ENCODE measurements around the gene SYTL1. TPM values are rescaled to one million over a fixed set of nuclear protein-coding genes. Genes with fewer than 3 reads are reported as not detected.

SYTL1 gene
- total RNA-seq, 4 donors from 2014 or later: 5.2 to 9.2 (median 6.9) TPM

- Histone ChIP-seq H3K9me3 (no peaks in the 10 kb centered on the region), H3K4me1 (peaks cover 0 to 15% (median 9%) of the 10 kb centered on the region in 4 donors), H3K36me3 (peaks cover 0 to 4% (median 2%) of the 10 kb centered on the region in 4 donors), H3K27ac (no peak overlapping the region), H3K4me3 (no peak overlapping the region), H3K27me3 (no peaks in the 10 kb centered on the region)
- intact Hi-C loops (cut with DNase I; ENCODE audit: low total_unique reads): no loop called here
- WGBS, 2 donors (ENCODE audit: low coverage in 1 of 2): 90 to 100% methylated on average over 1 to 6 of the region's 6 CpGs
- no peak for DNase-seq
- in situ Hi-C loops (cut with MboI; ENCODE audit: low pct_ligation_motif_present in 1 of 4, low pct_unique_long_range_greater_than_20kb in 1 of 4, low sequenced_read_pairs in 3 of 4): no loop called here
- TF ChIP-seq EP300 (IDR thresholded peaks at IDR 0.05; ENCODE audit: low read depth) (no peak), POLR2AphosphoS5 (IDR thresholded peaks at IDR 0.05) (no peak), CTCF (IDR thresholded peaks at IDR 0.05) (no peak), POLR2A (IDR thresholded peaks at IDR 0.05) (no peak)
Measured at GRCh38 chr1:27338751-27339150, 3.1 kb upstream of the SYTL1 start.

- Histone ChIP-seq H3K27ac (no peak overlapping the region), H3K4me1 (peaks cover 0 to 15% (median 9%) of the 10 kb centered on the region in 4 donors), H3K36me3 (peaks cover 0 to 4% (median under 1%) of the 10 kb centered on the region in 4 donors), H3K27me3 (no peaks in the 10 kb centered on the region), H3K9me3 (no peaks in the 10 kb centered on the region), H3K4me3 (no peak overlapping the region)
- WGBS, 2 donors (ENCODE audit: low coverage in 1 of 2): 73 to 78% methylated on average over 3 to 5 of the region's 5 CpGs
- TF ChIP-seq EP300 (IDR thresholded peaks at IDR 0.05; ENCODE audit: low read depth) (no peak), POLR2A (IDR thresholded peaks at IDR 0.05) (no peak), POLR2AphosphoS5 (IDR thresholded peaks at IDR 0.05) (no peak), CTCF (IDR thresholded peaks at IDR 0.05) (no peak)
- intact Hi-C loops (cut with DNase I; ENCODE audit: low total_unique reads) (no loop called here), in situ Hi-C loops (cut with MboI; ENCODE audit: low pct_ligation_motif_present in 1 of 4, low pct_unique_long_range_greater_than_20kb in 1 of 4, low sequenced_read_pairs in 3 of 4) (no loop called here)
- DNase-seq: no peak
Measured at GRCh38 chr1:27339213-27339612, 2.6 kb upstream of the SYTL1 start.

GRCh38 chr1:27342391-27342777 lies 562 bp downstream of the SYTL1 start:
- DNase-seq: no peak
- Histone ChIP-seq H3K36me3 (no peaks in the 10 kb centered on the region), H3K27me3 (no peaks in the 10 kb centered on the region), H3K4me3 (peak overlapping the region in 3 of 4 donors; percentile 25 to 37 (median 30)), H3K9me3 (no peaks in the 10 kb centered on the region), H3K27ac (peak overlapping the region; percentile 65 to 70 (median 67)), H3K4me1 (peaks cover 0 to 15% (median 9%) of the 10 kb centered on the region in 4 donors)
- intact Hi-C loops (cut with DNase I; ENCODE audit: low total_unique reads) (no loop called here), in situ Hi-C loops (cut with MboI; ENCODE audit: low pct_ligation_motif_present in 1 of 4, low pct_unique_long_range_greater_than_20kb in 1 of 4, low sequenced_read_pairs in 3 of 4) (no loop called here)
- WGBS, 2 donors (ENCODE audit: low coverage in 1 of 2): 58 to 100% methylated on average over 1 to 6 of the region's 8 CpGs
- no peak for TF ChIP-seq EP300 (IDR thresholded peaks at IDR 0.05; ENCODE audit: low read depth)
- TF ChIP-seq POLR2AphosphoS5 (IDR thresholded peaks at IDR 0.05): no peak
- no peak for TF ChIP-seq POLR2A (IDR thresholded peaks at IDR 0.05)
- TF ChIP-seq CTCF (IDR thresholded peaks at IDR 0.05): no peak

GRCh38 chr1:27342778-27343638 lies 1.2 kb downstream of the SYTL1 start:
- H3K4me1 ChIP-seq: peaks cover 0 to 15% (median 9%) of the 10 kb centered on the region in 4 donors
- H3K27ac ChIP-seq: peak overlapping the region; percentile 65 to 70 (median 67)
- H3K27me3 ChIP-seq: no peaks in the 10 kb centered on the region
- peak overlapping the region in 2 of 4 donors; percentile 30 to 37 for H3K4me3 ChIP-seq
- in situ Hi-C loops (cut with MboI; ENCODE audit: low pct_ligation_motif_present in 1 of 4, low pct_unique_long_range_greater_than_20kb in 1 of 4, low sequenced_read_pairs in 3 of 4): no loop called here
- TF ChIP-seq POLR2A (IDR thresholded peaks at IDR 0.05) (no peak), POLR2AphosphoS5 (IDR thresholded peaks at IDR 0.05) (no peak), EP300 (IDR thresholded peaks at IDR 0.05; ENCODE audit: low read depth) (no peak), CTCF (IDR thresholded peaks at IDR 0.05) (no peak)
- no peaks in the 10 kb centered on the region for H3K9me3 ChIP-seq
- 61% methylated on average over 30 of the region's 31 CpGs; no CpG with 5 or more reads in 1 of the 2 donors for WGBS, 2 donors (ENCODE audit: low coverage in 1 of 2)
- peak; percentile 67 for DNase-seq
- no peaks in the 10 kb centered on the region for H3K36me3 ChIP-seq
- intact Hi-C loops (cut with DNase I; ENCODE audit: low total_unique reads): no loop called here

Measured in transverse colon (tissue), 4 donors.